Fibroblast of mammary gland (primary cell): ENCODE measurements around the gene VWF.
"Not testable (repeated sequence)": the region's sequence is repeated elsewhere in the genome, so short reads cannot be mapped to it uniquely, and the experiment has no call there.

Experiments used
- DNase-seq: peaks from one replicate; pipeline ENCODE4 v3.0.0-alpha.2; 2010; ENCODE audit warnings: low read depth
- H3K4me3 ChIP-seq: 2 replicates; pipeline ENCODE4 v1.5.1; 2011; ENCODE audit warnings: low read depth, mild to moderate bottlenecking, low read length, moderate library complexity; ENCODE audit not compliant: control insufficient read depth
- TF ChIP-seq, protein P1 (sequence below): conservative IDR thresholded peaks from 2 replicates; pipeline ENCODE4 v1.5.1; 2011; ENCODE audit warnings: low read depth, low read length, inconsistent platforms; ENCODE audit not compliant: control insufficient read depth, insufficient read depth

Gene VWF

GRCh38 chr12:6106218-6106617, 18.3 kb downstream of the VWF start:
- DNase-seq, result no peak
- H3K4me3 ChIP-seq, result no peak overlapping the region
- TF ChIP-seq, protein P1, sequence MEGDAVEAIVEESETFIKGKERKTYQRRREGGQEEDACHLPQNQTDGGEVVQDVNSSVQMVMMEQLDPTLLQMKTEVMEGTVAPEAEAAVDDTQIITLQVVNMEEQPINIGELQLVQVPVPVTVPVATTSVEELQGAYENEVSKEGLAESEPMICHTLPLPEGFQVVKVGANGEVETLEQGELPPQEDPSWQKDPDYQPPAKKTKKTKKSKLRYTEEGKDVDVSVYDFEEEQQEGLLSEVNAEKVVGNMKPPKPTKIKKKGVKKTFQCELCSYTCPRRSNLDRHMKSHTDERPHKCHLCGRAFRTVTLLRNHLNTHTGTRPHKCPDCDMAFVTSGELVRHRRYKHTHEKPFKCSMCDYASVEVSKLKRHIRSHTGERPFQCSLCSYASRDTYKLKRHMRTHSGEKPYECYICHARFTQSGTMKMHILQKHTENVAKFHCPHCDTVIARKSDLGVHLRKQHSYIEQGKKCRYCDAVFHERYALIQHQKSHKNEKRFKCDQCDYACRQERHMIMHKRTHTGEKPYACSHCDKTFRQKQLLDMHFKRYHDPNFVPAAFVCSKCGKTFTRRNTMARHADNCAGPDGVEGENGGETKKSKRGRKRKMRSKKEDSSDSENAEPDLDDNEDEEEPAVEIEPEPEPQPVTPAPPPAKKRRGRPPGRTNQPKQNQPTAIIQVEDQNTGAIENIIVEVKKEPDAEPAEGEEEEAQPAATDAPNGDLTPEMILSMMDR, result no peak

GRCh38 chr12:6104842-6105241, 19.6 kb downstream of the VWF start:
- no peak for DNase-seq
- H3K4me3 ChIP-seq, result no peak overlapping the region
- TF ChIP-seq, protein P1, result no peak

DNA sequence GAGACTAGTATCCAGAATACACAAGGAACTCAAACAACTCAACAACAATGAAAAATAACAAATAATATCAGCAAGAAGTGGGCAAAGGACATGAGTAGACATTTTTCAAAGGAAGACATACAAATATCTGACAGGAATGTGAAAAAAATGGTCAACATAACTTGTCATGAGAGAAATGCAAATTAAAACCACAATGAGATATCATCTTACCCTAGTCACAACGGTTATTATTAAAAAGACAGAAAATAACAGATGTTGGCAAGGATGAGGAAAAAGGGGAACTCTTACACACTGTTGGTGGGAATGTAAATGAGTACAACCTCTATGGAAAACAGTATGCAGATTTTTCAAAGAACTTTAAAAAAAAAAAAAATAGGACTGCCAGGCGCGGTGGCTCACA, 20.4 kb downstream of the VWF start:
- no peak overlapping the region for H3K4me3 ChIP-seq
- DNase-seq, result no peak
- TF ChIP-seq, protein P1, result no peak

DNA sequence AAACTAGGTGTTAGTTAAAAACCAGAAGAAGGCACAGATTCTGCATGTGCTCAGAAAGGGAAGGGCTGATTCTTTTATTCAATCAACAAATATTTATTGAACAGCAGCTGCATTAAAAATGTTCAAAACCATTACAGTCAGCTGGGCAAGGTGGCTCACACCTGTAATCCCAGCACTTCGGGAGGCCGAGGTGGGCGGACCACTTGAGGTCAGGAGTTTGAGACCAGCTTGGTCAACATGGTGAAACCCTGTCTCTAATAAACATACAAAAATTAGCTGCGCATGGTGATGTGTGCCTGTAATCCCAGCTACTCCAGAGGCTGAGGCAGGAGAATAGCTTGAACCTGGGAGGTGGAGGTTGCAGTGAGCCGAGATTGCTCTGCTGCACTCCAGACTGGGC, 22.4 kb downstream of the VWF start:
- not testable (repeated sequence) for H3K4me3 ChIP-seq, DNase-seq

- no peak overlapping the region for H3K4me3 ChIP-seq
- TF ChIP-seq, protein P1, result no peak
- DNase-seq, result no peak
These were observed 25.2 kb downstream of the VWF start for GRCh38 chr12:6099316-6099715.

DNA sequence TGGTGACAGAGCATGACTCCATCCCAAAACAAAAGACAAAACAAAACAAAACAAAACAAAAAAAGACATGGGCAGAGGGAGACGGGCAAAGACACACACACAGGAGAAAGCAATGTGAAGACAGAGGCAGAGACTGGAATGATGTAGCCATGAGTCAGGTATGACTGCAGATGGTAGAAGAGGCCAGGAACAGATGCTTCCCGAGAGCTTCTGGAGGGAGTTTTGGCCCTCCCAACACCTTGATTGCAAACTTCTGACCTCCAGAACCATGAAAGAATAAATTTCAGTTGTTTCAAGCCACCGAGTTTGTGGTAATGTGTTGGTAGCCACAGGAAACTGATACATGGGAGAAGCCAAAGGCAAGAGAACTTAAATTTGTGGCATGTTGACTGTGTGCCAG, 27.1 kb downstream of the VWF start:
- DNase-seq, result peak; percentile 87
- TF ChIP-seq, protein P1, result no peak
- H3K4me3 ChIP-seq, result no peak overlapping the region

DNA sequence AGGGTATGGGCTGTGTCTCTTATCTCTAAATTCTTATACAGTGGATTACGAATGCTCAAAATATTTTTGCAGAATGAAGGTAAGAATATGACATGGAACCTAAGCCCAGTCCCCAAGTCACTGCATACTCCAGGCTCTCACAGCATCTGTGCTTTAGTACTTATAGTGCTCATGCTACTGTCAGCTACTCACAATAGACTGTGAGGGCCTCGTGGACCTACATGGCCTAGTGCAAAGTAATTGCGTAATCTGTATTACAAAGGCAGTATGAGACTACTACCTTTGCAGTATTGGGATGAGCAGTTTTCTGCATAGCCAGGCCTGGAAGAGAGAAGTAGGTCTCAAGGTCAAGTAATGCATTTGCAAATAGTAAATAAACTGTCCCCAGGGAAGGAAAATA, 27.9 kb downstream of the VWF start:
- no peak overlapping the region for H3K4me3 ChIP-seq
- TF ChIP-seq, protein P1, result no peak
- no peak for DNase-seq
